ENCODE results near the gene HAP1.
"Not testable (repeated sequence)": the region's sequence is repeated elsewhere in the genome, so short reads cannot be mapped to it uniquely, and the experiment has no call there.

Gene HAP1

GRCh38 chr17:41734139-41734948 is at the start of gene HAP1:
Gene HAP1, minus strand, starts transcription at chr17:41734643. Its CDS starts 9 bp downstream, at chr17:41734634.
- no peak for TF ChIP-seq CTCF (IDR thresholded peaks at IDR 0.05)
- Histone ChIP-seq H3K27ac (no peak within 1 kb of the TSS), H3K4me3 (peak within 1 kb of the TSS; percentile 76)
- no peak for DNase-seq (ENCODE audit: low spot score)

GRCh38 chr17:41782142-41782541 is 47.7 kb upstream of the HAP1 start:
- Histone ChIP-seq H3K4me3 (peak overlapping the region; percentile 33), H3K27ac (peak overlapping the region; percentile 77 to 88)
- no peak for TF ChIP-seq CTCF (IDR thresholded peaks at IDR 0.05)
- peak; percentile 85 for DNase-seq (ENCODE audit: low spot score)

- Histone ChIP-seq H3K27ac (peak overlapping the region; percentile 77 to 88), H3K4me3 (no peak overlapping the region)
- DNase-seq (ENCODE audit: low spot score), result no peak
- no peak for TF ChIP-seq CTCF (IDR thresholded peaks at IDR 0.05)
Measured at GRCh38 chr17:41781404-41782110, 47.1 kb upstream of the HAP1 start.

- Histone ChIP-seq H3K27ac (no peak overlapping the region), H3K4me3 (no peak overlapping the region)
- DNase-seq (ENCODE audit: low spot score), result no peak
- TF ChIP-seq CTCF (IDR thresholded peaks at IDR 0.05), result no peak
Measured at GRCh38 chr17:41779954-41780353, 45.5 kb upstream of the HAP1 start.

- DNase-seq (ENCODE audit: low spot score), result no peak
- Histone ChIP-seq H3K27ac (peak overlapping the region; percentile 74 to 85), H3K4me3 (peak overlapping the region; percentile 1)
- TF ChIP-seq CTCF (IDR thresholded peaks at IDR 0.05), result no peak
Measured at GRCh38 chr17:41777574-41778188, 43.2 kb upstream of the HAP1 start.

GRCh38 chr17:41777157-41777573 is 42.7 kb upstream of the HAP1 start:
- DNase-seq (ENCODE audit: low spot score), result no peak
- H3K4me3 ChIP-seq, result peak overlapping the region; percentile 1
- TF ChIP-seq CTCF (IDR thresholded peaks at IDR 0.05), result no peak
- H3K27ac ChIP-seq, result peak overlapping the region; percentile 74 to 85

- H3K27ac ChIP-seq; H3K4me3 ChIP-seq; DNase-seq (ENCODE audit: low spot score): not testable (repeated sequence)
Measured at GRCh38 chr17:41776262-41776900, 41.9 kb upstream of the HAP1 start.

Data from coronary artery (tissue), 2 donors.